HG02981 (cell line): Measurements from ENCODE around the gene EIF2S3.
"Not testable (repeated sequence)": the region's sequence is repeated elsewhere in the genome, so short reads cannot be mapped to it uniquely, and the experiment has no call there.

ENCODE experiments used
- ATAC-seq: cut with Tn5 transposase; IDR thresholded peaks from one replicate; pipeline ENCODE4 v1.9.1; 2021; ENCODE audit warnings: mild to moderate bottlenecking, moderate library complexity; ENCODE audit not compliant: unreplicated experiment

EIF2S3 gene

DNA sequence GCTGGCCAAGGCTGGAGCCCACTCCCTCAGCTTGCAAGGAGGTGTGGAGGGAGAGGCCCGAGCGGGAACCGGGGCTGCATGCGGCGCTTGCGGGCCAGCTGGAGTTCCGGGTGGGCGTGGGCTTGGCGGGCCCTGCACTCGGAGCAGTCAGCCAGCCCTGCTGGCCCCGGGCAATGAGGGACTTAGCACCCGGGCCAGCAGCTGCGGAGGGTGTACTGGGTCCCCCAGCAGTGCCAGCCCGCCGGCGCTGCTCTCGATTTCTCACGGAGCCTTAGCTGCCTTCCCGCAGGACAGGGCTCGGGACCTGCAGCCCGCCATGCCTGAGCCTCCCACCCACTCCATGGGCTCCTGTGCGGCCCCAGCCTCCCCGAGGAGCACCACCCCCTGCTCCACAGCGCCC is 5.1 kb upstream of the EIF2S3 start:
- ATAC-seq = not testable (repeated sequence)

DNA sequence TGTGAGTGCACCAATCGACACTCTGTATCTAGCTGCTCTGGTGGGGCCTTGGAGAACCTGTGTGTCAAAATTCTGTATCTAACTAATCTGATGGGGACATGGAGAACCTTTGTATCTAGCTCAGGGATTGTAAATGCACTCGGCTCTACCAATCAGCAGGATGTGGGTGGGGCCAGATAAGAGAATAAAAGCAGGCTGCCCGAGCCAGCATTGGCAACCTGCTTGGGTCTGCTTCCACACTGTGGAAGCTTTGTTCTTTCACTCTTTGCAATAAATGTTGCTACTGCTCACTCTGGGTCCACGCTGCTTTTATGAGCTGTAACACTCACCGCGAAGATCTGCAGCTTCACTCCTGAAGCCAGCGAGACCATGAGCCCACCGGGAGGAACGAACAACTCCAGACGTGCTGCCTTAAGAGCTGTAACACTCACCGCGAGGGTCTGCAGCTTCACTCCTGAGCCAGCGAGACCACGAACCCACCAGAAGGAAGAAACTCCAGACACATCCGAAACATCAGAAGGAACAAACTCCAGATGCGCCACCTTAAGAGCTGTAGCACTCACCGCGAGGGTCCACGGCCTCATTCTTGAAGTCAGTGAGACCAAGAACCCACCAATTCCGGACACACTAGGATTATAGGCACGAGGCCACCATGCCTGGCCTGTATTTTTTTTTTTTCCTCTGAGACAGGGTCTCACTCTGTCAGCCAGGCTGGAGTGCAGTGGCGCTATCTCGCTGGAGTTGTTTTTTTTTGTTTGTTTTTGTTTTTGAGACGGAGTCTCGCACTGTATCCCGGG is 4.0 kb upstream of the EIF2S3 start:
- ATAC-seq = not testable (repeated sequence)

DNA sequence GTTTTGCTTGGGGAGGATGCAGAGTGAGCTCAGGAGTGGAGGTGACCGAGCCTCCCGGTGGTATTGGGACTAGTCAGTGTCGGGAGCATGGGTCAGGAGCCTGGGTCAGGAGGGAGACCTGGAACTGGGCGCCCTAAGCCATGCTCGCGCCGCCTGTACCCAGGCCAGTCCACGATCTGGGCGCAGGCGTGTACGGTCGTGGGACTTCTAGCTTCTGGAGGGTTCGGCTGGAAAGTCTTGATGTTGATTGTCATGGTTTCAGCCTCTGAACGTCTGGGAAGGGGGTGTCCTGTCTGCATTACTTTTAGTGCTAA is 244 bp downstream of the EIF2S3 start:
- ATAC-seq = peak; percentile 17

DNA sequence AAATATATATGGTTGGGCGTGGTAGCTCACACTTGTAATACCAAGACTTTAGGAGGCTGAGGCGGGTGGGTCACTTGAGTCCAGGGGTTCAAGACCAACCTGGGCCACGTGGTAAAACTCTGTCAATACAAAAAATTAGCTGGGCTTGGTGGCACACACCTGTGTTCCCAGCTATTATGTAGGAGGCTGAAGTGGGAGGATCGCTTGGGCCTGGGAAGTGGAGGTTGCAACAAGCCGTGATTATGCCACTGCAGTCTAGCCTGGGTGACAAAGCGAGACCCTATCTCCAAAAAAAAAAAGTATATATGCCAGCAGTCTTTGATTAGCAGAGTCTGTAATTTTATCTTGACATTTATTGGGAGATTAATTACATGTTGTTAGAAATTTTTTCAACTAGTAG is 8.7 kb downstream of the EIF2S3 start:
- ATAC-seq = no peak

DNA sequence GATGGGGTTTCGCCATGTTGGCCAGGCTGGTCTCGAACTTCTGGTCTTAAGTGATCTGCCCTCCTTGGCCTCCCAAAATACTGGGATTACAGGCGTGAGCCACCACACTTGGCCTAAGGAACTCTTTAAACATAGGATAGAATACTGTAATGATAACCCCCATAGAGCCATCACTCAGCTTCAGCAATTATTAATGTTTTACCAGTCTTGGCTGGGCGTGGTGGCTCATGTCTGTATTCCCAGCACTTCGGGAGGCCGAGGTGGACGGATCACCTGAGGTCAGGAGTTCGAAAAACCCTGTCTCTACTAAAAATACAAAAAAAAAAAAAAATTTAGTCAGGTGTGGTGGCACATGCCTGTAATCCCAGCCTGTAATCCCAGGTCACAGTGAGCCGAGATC is 15.1 kb downstream of the EIF2S3 start:
- no peak for ATAC-seq

DNA sequence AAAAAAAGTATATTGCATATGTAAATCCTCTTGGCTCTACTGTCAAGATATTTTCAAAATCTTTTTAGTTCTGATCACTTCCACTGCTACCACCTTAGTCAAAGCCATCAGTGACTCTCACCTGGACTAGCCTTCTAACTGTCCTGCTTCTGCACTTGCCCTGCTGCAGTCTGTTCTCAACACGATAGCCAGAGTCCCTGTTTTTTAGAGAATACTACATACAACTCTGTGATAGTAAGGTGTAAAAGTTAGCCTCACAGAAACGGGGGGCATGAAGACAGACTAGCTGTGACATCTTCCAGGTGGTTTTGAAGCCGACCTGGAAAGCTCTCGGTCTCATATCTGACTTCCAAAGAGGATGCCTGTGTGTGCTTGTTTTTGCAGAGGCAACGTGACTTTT is 24.7 kb downstream of the EIF2S3 start:
- ATAC-seq = no peak

DNA sequence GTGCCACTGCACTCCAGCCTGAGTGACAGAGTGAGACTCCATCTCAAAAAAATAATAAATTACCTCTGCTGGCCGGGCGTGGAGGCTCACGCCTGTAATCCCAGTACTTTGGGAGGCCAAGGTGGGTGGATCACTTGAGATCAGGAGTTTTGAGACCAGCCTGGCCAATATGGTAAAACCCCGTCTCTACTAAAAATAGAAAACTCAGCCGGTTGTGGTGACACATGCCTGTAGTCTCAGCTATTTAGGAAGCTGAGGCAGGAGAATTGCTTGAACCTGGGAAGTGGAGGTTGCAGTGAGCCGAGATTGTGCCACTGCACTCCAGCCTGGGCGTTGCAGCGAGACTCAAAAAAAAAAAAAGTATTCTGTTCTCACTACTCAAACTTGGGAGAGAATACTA is 25.5 kb downstream of the EIF2S3 start:
- not testable (repeated sequence) for ATAC-seq

DNA sequence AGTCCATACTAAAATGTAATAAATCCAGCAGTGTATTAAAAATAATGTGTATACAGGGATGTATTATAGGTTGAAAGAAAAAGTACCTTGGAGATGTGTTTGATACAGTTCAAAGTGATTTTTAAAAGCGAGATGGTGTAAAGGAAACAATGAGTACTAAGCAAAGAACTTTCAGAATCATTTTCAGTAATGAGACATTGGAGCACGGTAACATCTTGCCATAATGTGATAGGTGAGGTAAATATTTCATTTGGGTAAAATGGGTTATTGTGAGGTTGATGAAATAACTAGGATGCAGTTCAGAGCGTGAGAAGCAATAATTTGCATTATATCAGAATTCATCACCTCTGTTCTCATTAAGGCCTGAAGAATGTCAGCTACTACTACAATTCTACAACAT is 25.9 kb downstream of the EIF2S3 start:
- ATAC-seq = no peak

- no peak for ATAC-seq
Measured at GRCh38 chrX:24081661-24082154, 27.0 kb downstream of the EIF2S3 start.

DNA sequence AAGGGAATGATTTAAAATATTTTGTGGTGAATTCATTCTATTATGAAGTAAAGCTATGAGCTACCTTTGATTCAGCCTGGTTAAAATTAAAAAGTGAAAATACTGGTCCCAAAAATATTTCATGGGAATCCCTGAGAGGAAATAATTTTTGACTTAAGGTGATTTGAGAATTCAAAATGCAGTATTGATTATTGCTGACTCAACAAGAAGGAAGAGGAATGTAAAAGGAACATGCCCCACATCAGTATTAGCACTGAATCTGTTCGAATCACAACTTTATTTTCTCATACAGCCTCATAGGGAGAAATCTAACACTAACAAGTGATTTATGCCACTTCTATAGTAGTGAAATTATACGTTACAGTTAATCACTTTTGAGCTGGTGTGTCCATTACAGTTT is 27.7 kb downstream of the EIF2S3 start:
- ATAC-seq = no peak

DNA sequence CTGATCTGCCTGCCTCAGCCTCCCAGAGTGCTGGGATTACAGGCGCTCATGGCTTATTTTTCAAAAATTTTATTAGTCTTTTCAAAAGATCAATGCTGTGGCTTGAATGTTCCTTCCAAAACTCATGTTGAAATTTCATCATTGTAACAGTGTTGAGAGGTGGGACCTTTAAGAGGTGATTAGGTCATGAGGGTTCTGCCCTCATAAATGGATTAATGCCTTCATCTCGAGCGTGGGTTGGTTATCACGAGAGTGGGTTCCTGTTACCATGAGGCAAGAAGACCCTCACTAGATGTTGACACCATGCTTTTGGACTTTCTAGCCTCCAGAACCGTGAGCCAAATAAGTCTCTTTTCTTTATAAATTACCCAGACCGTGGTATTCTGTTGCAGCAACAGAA is 30.3 kb downstream of the EIF2S3 start:
- ATAC-seq = no peak

DNA sequence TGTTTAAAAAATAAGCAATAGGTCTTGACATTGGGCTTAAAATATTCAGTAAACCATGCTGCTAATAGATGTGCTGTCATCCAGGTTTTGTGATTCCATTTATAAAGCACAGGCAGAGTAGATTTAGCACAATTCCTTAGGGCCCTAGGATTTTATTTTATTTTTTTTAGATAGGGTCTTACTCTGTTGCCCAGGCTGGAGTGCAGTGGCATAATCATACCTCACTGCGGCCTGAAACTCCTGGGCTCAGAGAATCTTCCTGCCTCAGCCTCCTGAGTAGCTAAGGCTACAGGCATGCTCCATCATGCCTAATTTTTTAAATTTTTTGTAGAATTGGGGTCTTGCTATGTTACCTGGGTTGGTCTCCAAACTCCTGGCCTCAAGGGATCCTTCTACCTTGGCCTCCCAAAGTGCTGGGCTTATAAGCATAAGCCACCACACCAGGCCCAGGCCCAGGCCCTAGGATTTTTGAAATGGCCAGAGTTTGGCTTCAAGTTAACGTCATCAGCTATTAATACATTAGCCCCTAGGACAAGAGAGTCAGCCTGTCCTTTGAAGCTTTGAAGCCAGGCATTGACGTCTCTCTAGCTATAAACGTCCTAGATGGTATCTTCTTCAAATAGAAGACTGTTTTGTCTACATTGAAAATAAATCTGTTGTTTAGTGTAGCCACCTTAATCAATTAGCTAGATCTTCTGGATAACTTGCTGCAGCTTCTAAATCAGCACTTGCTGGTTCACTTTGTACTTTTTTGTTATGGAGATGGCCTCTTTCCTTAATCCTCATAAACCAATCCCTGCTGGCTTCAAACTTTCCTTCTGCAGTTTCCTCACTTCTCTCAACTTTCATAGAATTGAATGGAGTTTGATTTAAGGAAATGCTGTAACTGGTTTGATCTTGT is 35.8 kb downstream of the EIF2S3 start:
- no peak for ATAC-seq

DNA sequence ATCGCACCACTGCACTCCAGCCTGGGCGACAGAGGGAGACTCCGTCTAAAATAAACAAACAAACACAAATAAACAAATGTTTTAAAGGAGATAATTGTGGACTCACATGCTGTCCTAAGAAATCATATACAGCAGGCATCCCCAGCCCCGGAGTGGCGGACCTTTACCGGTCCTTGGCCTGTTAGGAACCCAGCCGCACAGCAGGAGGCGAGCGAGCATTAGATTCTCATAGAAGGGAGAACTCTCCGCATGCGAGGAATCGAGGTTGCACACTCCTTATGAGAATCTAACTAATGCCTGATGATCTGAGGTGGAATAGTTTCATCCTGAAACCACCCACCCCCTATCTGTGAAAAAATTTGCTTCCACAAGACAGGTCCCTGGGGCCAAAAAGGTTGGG is 39.0 kb downstream of the EIF2S3 start:
- no peak for ATAC-seq

DNA sequence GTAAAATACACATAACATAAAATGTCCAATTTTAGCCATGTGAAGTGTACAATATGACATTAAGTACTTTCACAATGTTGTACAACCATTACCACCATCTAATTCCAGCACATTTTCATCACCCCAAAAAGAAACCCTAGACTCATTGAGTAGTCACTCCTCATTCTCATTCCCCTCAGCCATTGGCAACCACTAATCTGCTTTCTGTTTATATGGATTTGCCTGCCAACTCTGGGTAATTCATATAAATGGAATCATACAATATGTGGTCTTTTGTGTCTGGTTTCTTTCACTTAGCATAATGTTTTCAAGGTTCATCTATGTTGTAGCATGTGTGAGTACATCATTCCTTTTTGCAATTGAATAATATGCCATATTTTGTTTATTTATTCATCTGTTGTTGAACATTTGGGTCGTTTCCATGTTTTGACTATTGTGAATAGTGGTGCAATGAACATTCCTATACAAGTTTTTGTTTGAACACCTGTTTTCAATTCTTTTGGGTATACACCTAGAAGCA is 43.0 kb downstream of the EIF2S3 start:
- ATAC-seq = no peak

- ATAC-seq = no peak
Measured at GRCh38 chrX:24098932-24099331, 44.2 kb downstream of the EIF2S3 start.

DNA sequence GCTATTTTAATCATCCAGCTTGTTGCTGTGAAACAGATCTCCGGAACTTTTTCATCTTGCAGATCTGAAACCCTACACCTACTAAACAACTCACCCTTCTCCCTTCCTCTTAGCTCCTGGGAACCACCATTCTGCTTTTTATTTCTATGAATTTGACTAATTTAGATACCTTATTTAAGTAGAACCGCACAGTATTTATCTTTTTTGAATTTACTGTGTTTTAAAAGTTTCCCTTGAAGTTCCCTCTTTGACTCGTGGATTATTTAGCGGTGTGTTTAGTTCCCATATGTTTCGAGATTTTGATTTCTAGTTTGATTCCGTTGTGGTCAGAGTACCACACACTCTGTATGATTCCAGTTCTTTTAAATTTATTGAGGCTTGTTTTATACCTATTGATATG is 44.6 kb downstream of the EIF2S3 start:
- no peak for ATAC-seq

DNA sequence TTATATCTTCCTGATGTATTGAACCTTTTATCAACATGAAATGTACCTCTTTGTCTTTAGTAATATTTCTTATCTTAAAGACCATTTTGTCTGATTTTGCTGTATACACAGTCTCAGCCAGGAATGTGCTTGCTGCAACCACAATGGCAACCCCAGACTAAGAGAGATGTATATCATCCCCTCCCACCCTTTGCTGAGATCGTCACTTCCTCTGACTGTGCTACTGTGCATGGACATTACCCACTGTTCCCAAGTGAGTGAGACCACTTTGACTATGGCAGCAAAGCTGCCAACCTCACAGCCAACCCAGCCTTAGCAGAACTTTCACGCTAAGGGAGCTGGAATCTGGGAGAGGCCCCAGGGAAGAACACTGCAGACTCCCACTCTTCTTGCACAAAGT is 46.0 kb downstream of the EIF2S3 start:
- ATAC-seq = no peak

DNA sequence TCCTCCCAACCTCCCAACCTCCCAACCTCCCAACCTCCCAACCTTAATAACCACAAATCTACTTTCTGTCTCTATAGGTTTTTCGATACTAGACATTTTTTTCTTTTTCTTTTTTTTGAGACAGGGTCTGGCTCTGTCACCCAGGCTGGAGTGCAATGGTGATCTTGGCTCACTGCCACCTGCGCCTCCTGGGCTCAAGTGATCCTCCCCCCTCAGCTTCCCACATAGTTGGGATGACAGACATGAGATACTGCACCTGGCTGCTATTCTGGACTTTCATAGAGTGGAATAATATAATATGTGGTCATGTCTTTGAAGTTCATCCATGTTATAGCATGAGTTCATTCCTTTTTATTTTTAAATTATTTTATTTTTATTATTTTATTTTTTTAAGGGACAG is 55.3 kb downstream of the EIF2S3 start:
- no peak for ATAC-seq

DNA sequence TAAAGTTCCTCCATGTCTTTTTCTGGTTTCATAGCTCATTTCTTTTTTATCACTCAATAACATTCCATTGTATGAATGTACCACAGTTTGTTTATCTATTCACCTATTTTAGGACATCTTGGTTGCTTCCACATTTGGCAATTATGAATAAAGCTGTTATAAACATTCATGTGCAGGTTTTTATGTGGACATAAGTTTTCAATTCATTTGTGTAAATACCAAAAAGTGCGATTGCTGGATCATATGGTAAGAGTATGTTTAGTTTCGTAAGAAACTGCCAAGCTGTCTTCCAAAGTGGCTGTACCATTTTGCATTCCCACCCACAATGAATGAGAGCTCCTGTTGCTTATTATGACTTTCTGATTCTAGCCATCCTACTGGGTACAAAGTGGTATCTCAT is 58.4 kb downstream of the EIF2S3 start:
- no peak for ATAC-seq

DNA sequence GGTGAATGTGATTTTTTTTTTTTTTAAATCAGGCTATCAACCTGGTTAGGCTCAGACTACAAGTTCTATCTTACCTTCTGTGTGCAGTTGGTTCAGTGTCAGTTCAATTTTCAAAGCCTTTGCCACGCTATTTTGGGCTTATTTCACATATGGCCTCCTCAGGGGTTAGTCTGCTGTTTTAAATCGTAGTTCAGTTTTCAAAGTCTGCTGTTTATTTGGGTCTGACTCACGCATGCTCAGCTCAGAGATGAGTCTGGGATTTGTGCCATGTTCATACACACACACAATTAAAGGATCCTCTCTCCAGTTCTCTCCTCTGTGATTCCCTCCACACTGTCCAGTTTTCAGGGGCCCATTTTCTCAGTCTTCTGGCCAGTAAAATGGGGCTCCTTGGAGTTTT is 62.5 kb downstream of the EIF2S3 start:
- no peak for ATAC-seq

GRCh38 chrX:24124244-24124799 is 69.6 kb downstream of the EIF2S3 start:
- ATAC-seq = no peak
